ENCODE data around the gene PIWIL4.
A peak's percentile ranks its signal among the peaks of the same experiment; 100 is the strongest.
"Not testable (repeated sequence)": the region's sequence is repeated elsewhere in the genome, so short reads cannot be mapped to it uniquely, and the experiment has no call there.

PIWIL4 gene

DNA sequence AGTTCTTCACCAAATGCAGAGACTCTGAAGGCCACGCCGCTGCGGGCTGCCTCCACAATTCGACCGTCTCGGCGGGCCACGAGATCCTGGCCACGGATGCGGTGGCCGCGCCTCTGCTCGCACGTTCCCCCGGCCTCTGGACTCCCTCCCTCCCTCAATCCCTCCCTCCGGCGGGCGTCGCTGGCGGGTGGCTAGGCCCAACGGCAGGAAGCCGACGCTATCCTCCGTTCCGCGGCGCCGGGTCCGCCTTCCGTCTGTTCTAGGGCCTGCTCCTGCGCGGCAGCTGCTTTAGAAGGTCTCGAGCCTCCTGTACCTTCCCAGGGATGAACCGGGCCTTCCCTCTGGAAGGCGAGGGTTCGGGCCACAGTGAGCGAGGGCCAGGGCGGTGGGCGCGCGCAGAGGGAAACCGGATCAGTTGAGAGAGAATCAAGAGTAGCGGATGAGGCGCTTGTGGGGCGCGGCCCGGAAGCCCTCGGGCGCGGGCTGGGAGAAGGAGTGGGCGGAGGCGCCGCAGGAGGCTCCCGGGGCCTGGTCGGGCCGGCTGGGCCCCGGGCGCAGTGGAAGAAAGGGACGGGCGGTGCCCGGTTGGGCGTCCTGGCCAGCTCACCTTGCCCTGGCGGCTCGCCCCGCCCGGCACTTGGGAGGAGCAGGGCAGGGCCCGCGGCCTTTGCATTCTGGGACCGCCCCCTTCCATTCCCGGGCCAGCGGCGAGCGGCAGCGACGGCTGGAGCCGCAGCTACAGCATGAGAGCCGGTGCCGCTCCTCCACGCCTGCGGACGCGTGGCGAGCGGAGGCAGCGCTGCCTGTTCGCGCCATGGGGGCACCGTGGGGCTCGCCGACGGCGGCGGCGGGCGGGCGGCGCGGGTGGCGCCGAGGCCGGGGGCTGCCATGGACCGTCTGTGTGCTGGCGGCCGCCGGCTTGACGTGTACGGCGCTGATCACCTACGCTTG is 23.2 kb upstream of the PIWIL4 start, which contains the start of gene FUT4:
FUT4 (plus strand) TSS at position 227 of the 951 bp plus-strand sequence; CDS start at position 440, 213 bp downstream.
- Mint-ChIP-seq H3K4me1 (peaks cover 37% of the 10 kb centered on the region), H3K27ac (peak within 1 kb of the TSS; percentile 99 to 100), H3K4me3 (peak within 1 kb of the TSS; percentile 97 to 98), H3K9me3 (no peaks in the 10 kb centered on the region), H3K27me3 (no peaks in the 10 kb centered on the region)
- DNase-seq = peak; percentile 79 to 84
- peak; percentile 85 for ATAC-seq

DNA sequence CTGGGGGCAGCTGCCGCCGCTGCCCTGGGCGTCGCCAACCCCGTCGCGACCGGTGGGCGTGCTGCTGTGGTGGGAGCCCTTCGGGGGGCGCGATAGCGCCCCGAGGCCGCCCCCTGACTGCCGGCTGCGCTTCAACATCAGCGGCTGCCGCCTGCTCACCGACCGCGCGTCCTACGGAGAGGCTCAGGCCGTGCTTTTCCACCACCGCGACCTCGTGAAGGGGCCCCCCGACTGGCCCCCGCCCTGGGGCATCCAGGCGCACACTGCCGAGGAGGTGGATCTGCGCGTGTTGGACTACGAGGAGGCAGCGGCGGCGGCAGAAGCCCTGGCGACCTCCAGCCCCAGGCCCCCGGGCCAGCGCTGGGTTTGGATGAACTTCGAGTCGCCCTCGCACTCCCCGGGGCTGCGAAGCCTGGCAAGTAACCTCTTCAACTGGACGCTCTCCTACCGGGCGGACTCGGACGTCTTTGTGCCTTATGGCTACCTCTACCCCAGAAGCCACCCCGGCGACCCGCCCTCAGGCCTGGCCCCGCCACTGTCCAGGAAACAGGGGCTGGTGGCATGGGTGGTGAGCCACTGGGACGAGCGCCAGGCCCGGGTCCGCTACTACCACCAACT is 22.4 kb upstream of the PIWIL4 start:
- Mint-ChIP-seq H3K27ac (peak overlapping the region; percentile 89 to 92), H3K27me3 (no peaks in the 10 kb centered on the region), H3K9me3 (no peaks in the 10 kb centered on the region), H3K4me1 (peaks cover 37% of the 10 kb centered on the region), H3K4me3 (peak overlapping the region; percentile 82 to 98)
- ATAC-seq (peak; percentile 27), DNase-seq (peak in 1 of 2 donors; percentile 34)

DNA sequence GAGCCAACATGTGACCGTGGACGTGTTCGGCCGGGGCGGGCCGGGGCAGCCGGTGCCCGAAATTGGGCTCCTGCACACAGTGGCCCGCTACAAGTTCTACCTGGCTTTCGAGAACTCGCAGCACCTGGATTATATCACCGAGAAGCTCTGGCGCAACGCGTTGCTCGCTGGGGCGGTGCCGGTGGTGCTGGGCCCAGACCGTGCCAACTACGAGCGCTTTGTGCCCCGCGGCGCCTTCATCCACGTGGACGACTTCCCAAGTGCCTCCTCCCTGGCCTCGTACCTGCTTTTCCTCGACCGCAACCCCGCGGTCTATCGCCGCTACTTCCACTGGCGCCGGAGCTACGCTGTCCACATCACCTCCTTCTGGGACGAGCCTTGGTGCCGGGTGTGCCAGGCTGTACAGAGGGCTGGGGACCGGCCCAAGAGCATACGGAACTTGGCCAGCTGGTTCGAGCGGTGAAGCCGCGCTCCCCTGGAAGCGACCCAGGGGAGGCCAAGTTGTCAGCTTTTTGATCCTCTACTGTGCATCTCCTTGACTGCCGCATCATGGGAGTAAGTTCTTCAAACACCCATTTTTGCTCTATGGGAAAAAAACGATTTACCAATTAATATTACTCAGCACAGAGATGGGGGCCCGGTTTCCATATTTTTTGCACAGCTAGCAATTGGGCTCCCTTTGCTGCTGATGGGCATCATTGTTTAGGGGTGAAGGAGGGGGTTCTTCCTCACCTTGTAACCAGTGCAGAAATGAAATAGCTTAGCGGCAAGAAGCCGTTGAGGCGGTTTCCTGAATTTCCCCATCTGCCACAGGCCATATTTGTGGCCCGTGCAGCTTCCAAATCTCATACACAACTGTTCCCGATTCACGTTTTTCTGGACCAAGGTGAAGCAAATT is 21.7 kb upstream of the PIWIL4 start:
- Mint-ChIP-seq H3K27me3 (no peaks in the 10 kb centered on the region), H3K4me3 (peak overlapping the region; percentile 82 to 98), H3K9me3 (no peaks in the 10 kb centered on the region), H3K4me1 (peaks cover 37% of the 10 kb centered on the region), H3K27ac (peak overlapping the region; percentile 92 to 94)
- no peak for DNase-seq
- no peak for ATAC-seq

DNA sequence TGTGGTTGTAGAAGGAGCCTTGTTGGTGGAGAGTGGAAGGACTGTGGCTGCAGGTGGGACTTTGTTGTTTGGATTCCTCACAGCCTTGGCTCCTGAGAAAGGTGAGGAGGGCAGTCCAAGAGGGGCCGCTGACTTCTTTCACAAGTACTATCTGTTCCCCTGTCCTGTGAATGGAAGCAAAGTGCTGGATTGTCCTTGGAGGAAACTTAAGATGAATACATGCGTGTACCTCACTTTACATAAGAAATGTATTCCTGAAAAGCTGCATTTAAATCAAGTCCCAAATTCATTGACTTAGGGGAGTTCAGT is 21.1 kb upstream of the PIWIL4 start:
- Mint-ChIP-seq H3K27ac (no peak overlapping the region), H3K27me3 (no peaks in the 10 kb centered on the region), H3K9me3 (no peaks in the 10 kb centered on the region), H3K4me1 (peaks cover 37% of the 10 kb centered on the region), H3K4me3 (peak overlapping the region; percentile 82 to 98)
- no peak for ATAC-seq
- no peak for DNase-seq

DNA sequence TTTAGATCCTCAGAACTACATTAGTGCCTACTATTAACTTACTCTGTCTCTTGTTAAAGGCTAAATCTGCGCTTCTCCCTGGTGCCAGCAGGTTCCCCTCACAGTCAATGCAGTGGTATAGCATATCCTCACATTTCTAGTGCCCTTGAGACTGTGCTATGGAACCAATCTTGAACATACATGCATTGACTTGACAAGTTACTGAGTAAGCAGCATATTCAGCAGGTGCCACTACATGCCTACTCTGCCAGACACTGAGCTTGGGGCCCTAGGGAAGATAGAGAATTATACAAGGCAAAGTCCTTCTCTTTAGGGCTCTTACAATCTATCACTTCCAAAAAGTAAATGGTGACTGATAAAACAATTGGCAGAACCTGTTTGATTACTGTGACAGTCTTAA is 20.3 kb upstream of the PIWIL4 start:
- peaks cover 37% of the 10 kb centered on the region for H3K4me1 Mint-ChIP-seq
- peak overlapping the region; percentile 43 to 82 for H3K4me3 Mint-ChIP-seq
- no peaks in the 10 kb centered on the region for H3K9me3 Mint-ChIP-seq
- ATAC-seq (no peak), DNase-seq (no peak)
- no peak overlapping the region for H3K27ac Mint-ChIP-seq
- H3K27me3 Mint-ChIP-seq = no peaks in the 10 kb centered on the region

DNA sequence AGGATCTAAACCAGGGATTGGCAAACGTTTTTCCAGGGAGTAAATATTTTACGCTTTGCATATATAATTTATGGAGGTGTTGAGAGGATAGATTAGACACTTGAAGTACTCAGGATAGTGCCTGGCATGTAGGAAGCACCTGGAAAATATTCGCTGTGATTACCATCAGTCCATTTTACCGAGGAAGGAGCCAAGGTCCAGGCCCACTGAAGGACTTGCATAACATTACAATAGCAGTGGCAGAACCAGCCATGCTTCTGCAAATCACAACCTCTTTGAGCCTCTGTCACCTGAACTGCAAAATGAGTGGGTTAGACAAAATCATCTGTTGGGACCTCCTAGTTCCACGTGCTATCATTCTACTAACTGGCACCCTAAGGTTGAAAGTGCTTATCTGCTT is 18.0 kb upstream of the PIWIL4 start:
- peaks cover 29% of the 10 kb centered on the region for H3K4me1 Mint-ChIP-seq
- no peak for DNase-seq
- no peak for ATAC-seq
- no peaks in the 10 kb centered on the region for H3K27me3 Mint-ChIP-seq
- H3K27ac Mint-ChIP-seq = no peak overlapping the region
- no peak overlapping the region for H3K4me3 Mint-ChIP-seq
- H3K9me3 Mint-ChIP-seq = no peaks in the 10 kb centered on the region

DNA sequence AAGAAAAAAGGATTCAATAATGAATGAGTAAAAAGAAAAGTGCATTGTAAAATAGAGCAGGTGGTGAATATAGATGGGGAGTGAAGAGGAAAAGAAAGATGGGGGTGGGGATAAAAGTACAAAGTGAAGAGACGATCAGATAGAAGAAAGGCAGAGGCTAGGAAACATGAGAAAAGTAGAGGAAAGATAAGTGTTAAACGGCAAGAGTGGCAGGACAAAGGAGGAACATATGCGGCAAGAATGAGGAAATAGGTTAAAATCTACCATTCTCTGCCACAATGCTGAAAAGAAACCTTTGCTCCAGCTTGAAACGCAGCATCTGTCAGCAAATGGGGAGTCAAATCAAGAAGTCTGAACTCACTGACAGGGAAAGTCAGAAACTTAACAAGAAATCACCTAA is 16.7 kb upstream of the PIWIL4 start:
- Mint-ChIP-seq H3K27ac (no peak overlapping the region), H3K27me3 (no peaks in the 10 kb centered on the region), H3K4me3 (no peak overlapping the region), H3K4me1 (peaks cover 22% of the 10 kb centered on the region), H3K9me3 (no peaks in the 10 kb centered on the region)
- DNase-seq = no peak
- ATAC-seq = no peak

DNA sequence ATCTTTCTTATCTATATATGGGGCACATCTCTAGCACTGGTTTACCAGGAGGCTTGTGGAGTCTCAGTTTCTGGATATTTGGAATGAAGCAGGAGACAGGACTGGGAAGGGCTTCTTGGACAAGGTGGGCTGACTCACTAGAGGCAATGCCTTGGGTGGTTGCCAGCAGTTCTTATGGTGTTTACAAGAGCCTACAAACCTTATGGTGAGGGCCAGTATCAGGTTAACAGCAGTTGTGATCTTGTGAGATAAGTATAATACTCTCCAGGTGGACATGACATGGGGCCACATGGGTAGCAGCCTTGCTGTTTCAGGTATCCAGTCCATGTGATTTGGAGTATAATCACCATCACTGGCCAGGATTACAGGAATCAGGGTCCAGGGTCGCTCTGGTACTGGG is 13.2 kb upstream of the PIWIL4 start:
- no peak for ATAC-seq
- Mint-ChIP-seq H3K27ac (no peak overlapping the region), H3K4me1 (no peaks in the 10 kb centered on the region), H3K4me3 (no peak overlapping the region), H3K27me3 (no peaks in the 10 kb centered on the region), H3K9me3 (no peaks in the 10 kb centered on the region)
- DNase-seq = no peak

DNA sequence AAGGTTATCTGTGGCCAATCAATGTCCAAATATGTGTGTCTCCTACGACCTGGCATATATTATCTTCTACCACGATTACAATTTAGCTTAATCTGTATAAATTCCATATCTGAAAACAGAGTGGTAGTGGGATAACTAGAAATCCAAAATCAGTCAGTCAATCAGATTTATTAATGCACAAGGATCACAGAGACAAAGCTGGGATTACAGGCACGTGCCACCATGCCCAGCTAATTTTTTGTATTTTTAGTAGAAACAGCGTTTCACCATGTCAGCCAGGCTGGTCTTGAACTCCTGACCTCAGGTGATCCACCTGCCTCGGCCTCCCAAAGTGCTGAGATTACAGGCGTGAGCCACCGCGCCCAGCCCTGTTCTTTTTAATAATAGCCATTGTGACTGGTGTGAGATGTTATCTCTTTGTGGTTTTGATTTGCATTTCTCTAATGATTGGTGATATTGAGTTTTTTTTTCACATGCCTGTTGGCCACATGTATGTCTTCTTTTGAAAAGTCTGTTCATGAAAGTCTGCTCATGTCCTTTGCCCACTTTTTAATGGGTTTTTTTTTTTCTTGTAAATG is 11.3 kb upstream of the PIWIL4 start:
- not testable (repeated sequence) for H3K4me1 Mint-ChIP-seq, H3K9me3 Mint-ChIP-seq, DNase-seq, ATAC-seq, H3K4me3 Mint-ChIP-seq, H3K27me3 Mint-ChIP-seq
- H3K27ac Mint-ChIP-seq = peak overlapping the region in 1 of 2 donors; percentile 83

DNA sequence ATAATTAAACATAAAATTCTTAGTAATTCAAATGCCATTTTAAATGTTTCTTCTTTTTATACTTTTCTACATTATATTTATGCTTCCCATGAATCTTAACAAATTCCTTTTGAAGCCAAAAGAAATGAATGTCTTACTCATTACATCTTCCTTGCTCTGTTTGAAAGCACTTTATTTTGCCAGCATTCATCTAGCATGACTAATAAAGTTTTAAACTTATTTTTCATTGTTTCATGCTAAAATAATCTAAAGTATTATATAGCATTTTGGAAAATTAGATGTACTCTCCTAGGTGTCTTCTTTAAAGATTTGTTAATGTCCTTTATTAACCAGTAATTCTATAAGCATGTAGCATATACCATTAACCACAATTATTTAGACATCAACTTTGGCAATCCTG is 9.7 kb upstream of the PIWIL4 start:
- no peak overlapping the region for H3K27ac Mint-ChIP-seq
- no peaks in the 10 kb centered on the region for H3K9me3 Mint-ChIP-seq
- H3K27me3 Mint-ChIP-seq = no peaks in the 10 kb centered on the region
- H3K4me1 Mint-ChIP-seq = no peaks in the 10 kb centered on the region
- no peak overlapping the region for H3K4me3 Mint-ChIP-seq
- no peak for ATAC-seq
- DNase-seq = no peak

DNA sequence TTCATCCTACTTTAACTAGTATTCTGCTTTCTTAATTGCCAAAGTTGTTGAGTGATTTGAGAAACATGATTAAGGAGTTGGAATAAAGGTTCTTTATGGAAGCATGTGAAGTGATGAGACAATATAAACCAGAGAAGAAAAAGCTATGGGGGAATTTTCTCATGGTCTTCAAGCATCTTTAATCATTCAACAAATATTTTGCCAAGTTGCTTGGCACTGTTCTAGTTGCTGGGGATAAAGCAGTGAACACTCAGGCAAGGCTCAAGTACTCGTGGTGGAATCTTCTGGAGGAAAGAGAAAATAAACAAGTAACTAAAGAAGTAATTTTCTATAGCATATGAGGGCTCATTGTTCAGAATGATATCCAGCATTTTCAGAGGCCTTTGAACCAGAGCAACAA is 9.2 kb upstream of the PIWIL4 start:
- Mint-ChIP-seq H3K27ac (no peak overlapping the region), H3K9me3 (no peaks in the 10 kb centered on the region), H3K4me3 (no peak overlapping the region), H3K4me1 (no peaks in the 10 kb centered on the region), H3K27me3 (no peaks in the 10 kb centered on the region)
- no peak for ATAC-seq
- DNase-seq = no peak

DNA sequence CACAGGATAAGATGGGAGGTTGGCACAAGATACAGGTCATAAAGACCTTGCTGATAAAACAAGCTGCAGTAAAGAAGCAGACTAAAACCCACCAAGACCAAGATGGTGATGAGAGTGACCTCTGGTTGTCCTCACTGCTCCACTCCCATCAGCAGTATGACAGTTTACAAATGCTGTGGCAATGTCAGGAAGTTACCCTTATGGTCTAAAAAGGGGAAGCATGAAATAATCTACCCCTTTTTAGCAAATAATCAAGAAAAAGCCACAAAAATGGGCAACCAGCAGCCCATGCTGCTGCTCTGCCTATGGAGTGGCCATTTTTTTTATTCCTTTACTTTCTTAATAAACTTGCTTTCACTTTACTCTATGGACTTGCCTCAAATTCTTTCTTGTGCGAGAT is 8.7 kb upstream of the PIWIL4 start:
- no peak overlapping the region for H3K4me3 Mint-ChIP-seq
- ATAC-seq (no peak), DNase-seq (no peak)
- H3K4me1 Mint-ChIP-seq = no peaks in the 10 kb centered on the region
- H3K27ac Mint-ChIP-seq = peak overlapping the region in 1 of 2 donors; percentile 28
- H3K9me3 Mint-ChIP-seq = no peaks in the 10 kb centered on the region
- H3K27me3 Mint-ChIP-seq = no peaks in the 10 kb centered on the region

DNA sequence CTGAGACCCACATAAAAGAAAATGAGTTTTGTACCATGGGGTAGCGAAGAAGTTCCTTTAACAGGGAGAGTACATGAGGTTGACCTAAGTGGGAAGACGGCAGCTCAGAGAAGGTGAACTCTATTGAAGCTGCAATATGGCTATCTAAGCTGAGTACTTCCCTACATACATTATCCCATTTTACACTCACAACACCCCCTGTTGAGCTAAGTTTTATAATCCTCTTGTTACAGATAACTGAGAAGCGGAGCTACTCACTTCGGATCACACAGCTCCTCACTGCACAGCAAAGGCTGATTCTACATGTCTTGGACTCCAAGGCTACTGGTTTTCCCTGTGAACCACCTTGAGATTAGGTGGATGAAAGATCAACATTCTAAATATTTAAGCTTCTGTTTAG is 8.2 kb upstream of the PIWIL4 start:
- Mint-ChIP-seq H3K27ac (peak overlapping the region in 1 of 2 donors; percentile 28), H3K9me3 (no peaks in the 10 kb centered on the region), H3K4me1 (no peaks in the 10 kb centered on the region), H3K27me3 (no peaks in the 10 kb centered on the region), H3K4me3 (no peak overlapping the region)
- ATAC-seq = no peak
- no peak for DNase-seq

DNA sequence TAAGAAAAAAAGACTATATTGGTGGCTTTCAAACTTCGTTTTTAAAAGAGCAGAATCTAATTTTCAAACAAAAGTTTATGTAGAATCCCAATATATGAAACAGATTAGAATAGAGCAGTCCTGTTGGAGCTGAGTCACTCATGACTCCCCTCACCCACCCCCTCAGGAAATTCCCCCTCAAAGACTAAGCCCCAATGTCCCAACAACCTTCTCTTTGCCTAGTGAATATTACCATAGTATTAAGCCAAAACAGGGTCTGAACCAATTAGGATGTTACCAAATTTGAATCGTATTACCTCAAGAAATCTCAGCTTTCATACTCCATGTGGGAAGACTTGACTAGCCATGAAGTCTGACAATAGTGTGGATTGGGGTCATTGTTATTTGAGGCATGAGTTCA is 7.8 kb upstream of the PIWIL4 start:
- no peak overlapping the region for H3K27ac Mint-ChIP-seq
- H3K27me3 Mint-ChIP-seq = no peaks in the 10 kb centered on the region
- H3K9me3 Mint-ChIP-seq = no peaks in the 10 kb centered on the region
- no peak for ATAC-seq
- no peak overlapping the region for H3K4me3 Mint-ChIP-seq
- H3K4me1 Mint-ChIP-seq = no peaks in the 10 kb centered on the region
- no peak for DNase-seq

DNA sequence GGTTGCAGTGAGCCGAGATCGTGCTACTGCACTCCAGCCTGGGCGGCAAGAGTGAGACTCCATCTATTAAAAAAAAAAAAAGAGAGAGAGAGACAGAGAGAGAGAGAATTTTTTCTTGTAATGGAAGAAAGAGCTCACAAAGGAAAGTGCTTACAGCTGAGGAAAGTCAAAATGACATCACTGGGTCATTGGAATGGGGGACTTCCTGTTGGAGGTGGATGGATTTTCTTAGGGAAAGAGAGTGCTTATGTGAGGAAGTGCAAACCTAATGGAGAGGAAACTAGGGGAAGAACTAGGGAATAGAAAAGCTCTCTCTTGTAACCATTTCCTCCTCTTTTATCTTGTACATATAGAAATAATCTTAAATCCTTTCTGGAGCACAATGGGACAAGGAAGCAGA is 6.3 kb upstream of the PIWIL4 start:
- no peak overlapping the region for H3K4me3 Mint-ChIP-seq
- H3K27ac Mint-ChIP-seq = no peak overlapping the region
- no peaks in the 10 kb centered on the region for H3K9me3 Mint-ChIP-seq
- ATAC-seq (no peak), DNase-seq (no peak)
- no peaks in the 10 kb centered on the region for H3K4me1 Mint-ChIP-seq
- H3K27me3 Mint-ChIP-seq = no peaks in the 10 kb centered on the region

Measured in stimulated activated naive CD8-positive, alpha-beta T cell treated with anti-CD3 and anti-CD28 coated beads, Interleukin-15, amount 100 ng/mL, for 72 hours (primary cell).